Right ventricle myocardium inferior (tissue), 1 donor: ENCODE data around the gene MEF2D. TPM values are rescaled to one million over a fixed set of nuclear protein-coding genes. Genes with fewer than 3 reads are reported as not detected.

Experiments used
- ATAC-seq: fragments of 200-7000 bp; cut with Tn5 transposase; one replicate; pipeline ENCODE4 v1.9.1; 2020; ENCODE audit warnings: mild to moderate bottlenecking, moderate library complexity
- DNase-seq: peaks from one replicate; pipeline ENCODE4 v3.0.0; 2021; ENCODE audit errors: missing footprints
- intact Hi-C: fragments of 100-400 bp; cut with DNase I; formaldehyde crosslinking; loops from one replicate; pipeline ENCODE4 v1.11.0; 2022
- long read RNA-seq: library from polyadenylated mRNA; unstranded; transcript quantifications from one replicate; pipeline ENCODE4 v2.0.0, GENCODE V29; 2021
- total RNA-seq: library from RNA; stranded (reverse); fragmentation: NEBNext Ultra II Directional; extraction: Animal tissue kit (Norgen Biotek cat#: 25700); gene quantifications from one replicate; pipeline ENCODE4 v1.2.1, GENCODE V29; 2021
- donor health status: DM: no; HTN: yes; CAD: no; lungs with severe emphysema.

Gene MEF2D
- total RNA-seq, result 99.7 TPM
- long read RNA-seq, full-length matches to known transcripts, result 6 of 57 reads
- long read RNA-seq, partial matches to known transcripts, result 28 of 57 reads
- long read RNA-seq, other reads (novel, unspliced or antisense), result 23 of 57 reads

- ATAC-seq, result no peak
- no peak for DNase-seq
- intact Hi-C loops, result no loop called here
Observed at GRCh38 chr1:156500543-156500792, at the start of gene MEF2D. MEF2D (minus strand) TSS chr1:156500775; CDS start chr1:156483292, 17,483 bp downstream.

DNA sequence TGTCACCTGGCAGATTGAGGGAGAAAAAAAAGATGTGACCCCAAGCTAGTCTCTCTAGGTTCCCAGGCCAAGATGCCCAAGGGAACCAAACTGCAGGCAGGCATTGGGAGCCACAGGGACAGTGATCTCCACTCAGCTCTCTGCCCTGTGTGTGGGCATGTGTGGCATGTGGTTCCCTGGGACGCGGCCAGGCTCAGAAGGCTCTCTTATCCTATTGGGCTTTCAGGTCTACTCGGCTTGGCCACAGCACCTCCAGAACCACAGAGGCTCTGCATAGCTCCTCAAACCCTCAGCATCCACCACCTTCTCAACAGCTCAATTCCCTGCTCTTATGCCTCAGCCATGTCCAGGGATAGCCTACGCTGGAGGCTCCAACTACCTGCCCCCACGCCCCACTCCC, 49.8 kb upstream of the MEF2D start:
- DNase-seq, result peak; percentile 76
- intact Hi-C loops, result no loop called here
- peak; percentile 75 for ATAC-seq

DNA sequence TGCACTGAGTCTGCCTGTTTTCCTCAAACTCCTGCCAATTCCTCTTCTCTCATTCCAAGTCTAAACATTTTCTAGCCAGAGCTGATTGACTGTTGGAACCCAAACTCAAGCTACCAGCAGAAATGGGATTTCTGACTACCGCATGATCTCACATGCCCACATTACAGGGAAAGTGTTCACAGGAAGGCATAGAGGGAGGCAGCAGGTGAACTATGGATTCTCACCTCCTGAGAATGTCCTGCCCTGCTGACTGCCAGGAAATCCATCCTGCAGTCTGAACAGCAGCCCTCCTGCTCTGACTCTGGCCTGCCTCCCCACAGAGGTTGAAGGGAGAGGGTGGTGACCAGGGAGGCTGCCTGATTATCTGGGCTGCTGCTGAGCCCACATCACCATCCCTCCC, 49.3 kb upstream of the MEF2D start:
- intact Hi-C loops, result no loop called here
- ATAC-seq, result no peak

DNA sequence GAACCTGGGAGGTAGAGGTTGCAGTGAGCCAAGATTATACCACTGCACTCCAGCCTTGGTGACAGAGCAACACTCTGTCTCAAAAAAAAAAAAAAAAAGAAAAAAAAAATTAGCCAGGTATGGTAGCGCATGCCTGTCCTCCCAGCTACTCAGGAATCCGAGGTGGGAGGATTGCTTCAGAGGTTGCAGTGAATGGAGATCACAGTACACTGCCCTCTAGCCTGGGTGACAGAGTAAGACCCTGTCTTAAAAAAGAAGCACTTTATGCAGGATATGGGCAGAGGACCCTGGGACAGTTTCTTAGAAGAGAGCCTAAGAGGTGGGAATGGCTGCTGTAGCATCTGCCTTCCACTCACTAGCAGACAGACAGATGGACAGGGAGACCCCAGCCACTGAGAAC, 48.8 kb upstream of the MEF2D start:
- no peak for DNase-seq
- intact Hi-C loops, result no loop called here
- ATAC-seq, result no peak

More for the DNA sequence above, 49.3 kb upstream of the MEF2D start:
- no peak for DNase-seq

DNA sequence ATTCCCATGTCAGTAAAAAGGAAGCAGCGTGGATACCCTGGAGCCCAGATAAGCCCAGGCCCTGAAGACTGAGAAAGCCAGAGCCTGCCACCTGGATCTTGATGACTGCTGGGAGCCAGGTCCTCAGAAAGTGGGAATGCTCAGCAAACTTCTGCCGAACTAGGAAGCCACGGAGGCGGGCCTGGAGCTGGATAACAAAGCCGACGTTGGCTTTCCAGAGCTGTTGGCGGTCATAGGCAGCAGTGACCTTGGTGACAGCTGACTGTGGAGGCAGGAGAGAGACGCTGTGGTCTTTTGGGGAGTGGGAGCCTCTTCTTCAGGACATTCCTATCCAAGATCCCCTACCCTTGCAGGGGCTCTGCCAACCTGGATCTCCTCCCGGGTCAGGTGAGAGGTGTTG, 47.4 kb upstream of the MEF2D start:
- ATAC-seq, result no peak

DNA sequence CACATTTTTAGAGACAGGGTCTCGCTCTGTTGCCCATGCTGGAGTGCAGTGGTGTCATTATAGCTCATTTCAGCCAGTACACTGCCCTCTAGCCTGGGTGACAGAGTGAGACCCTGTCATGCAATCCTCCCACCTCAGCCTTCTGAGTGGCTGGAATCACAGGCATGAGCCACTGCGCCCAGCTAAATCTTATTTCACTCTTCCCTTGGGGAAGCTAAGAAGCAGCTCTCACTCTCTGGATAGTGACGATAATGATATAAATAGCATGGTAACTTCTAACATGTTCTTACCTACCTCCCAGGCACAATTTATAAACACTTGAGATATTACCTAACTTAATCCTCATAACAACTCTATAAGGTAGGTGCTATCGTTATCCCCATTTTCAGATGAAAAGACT, 46.9 kb upstream of the MEF2D start:
- no peak for ATAC-seq
- no peak for DNase-seq
- intact Hi-C loops, result no loop called here

More for the DNA sequence above, 47.4 kb upstream of the MEF2D start:
- DNase-seq, result no peak
- intact Hi-C loops, result no loop called here

GRCh38 chr1:156546267-156546666, 45.7 kb upstream of the MEF2D start:
- DNase-seq, result no peak
- no peak for ATAC-seq
- intact Hi-C loops, result no loop called here

- DNase-seq (no peak), ATAC-seq (no peak)
- intact Hi-C loops, result no loop called here
Observed at GRCh38 chr1:156544592-156545102, 44.1 kb upstream of the MEF2D start.

DNA sequence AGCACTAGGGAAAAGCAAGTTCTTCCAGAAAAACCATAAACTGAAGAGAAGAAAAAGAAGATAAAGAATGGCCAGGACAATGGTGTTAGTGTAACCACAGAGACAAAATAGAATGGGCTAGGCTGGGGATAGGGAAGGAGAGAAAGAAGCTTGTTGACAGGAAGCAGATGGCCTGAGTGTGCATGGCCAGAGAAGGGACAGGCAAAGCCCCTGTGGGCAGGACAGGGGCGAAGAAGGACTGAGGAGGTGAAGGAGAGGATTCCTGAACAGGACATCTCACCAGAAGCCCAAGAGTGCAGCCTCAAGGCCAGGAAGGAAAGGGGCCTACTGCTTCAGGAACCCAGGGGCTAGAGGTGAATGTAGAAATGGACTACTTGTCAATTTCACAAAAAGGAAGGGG, 42.5 kb upstream of the MEF2D start:
- ATAC-seq (no peak), DNase-seq (no peak)
- intact Hi-C loops, result no loop called here

DNA sequence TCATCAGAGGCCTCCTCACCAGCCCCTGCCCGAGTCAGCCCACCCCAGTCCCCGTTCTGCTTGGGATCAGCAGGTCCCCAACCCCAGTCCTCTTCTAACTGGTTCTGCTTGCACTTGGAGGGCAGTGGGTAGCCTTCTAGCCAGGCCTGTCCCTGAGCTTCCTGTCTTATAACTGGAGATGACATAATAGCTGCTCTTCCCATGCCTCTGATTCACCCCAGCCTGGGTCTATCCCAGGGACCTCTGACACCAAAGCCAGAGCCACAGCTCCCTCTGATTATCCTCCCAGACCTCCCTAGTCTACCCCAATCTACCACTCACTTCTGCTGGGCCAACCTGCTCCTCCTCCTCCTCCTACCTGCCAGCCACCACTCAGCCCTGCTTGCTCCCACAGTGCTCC, 40.4 kb upstream of the MEF2D start:
- DNase-seq, result no peak
- intact Hi-C loops, result no loop called here
- no peak for ATAC-seq

GRCh38 chr1:156539818-156540355, 39.3 kb upstream of the MEF2D start:
- DNase-seq (no peak), ATAC-seq (peak; percentile 48)
- intact Hi-C loops, result no loop called here

DNA sequence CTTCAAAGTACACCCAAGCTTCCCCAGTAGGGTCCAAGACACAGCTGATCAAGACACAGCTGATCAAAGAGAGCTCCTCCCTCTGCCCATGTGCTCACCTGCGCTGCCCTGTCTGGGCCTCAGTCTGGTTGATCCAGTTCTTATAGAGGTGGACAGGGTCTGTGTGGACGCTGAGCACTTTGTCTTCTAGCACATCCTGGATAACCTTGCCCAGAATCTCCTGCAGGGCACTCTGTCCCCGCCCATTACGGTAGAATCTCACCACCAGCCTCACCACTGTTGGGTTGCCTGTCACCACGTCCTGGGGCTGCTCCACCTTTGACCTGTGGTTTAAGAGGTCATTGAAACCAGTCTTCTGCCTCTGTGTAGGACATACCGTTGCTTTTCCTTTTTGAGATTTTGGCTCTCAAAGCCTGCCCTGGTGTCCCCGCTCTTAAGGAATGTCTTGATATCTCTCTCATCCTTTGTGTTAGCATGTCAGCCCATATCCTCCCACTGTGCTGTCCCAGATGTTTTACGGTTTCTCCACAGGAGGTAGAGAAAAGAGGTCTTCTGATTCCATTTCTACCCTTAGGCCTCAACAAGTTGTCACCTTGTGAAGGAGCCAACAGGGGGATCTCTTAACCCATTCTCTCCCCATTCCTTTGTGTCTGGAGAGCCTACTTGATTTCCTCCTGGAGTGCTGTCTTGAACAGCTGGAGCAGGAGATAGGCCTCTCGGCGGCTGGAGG, 38.3 kb upstream of the MEF2D start:
- intact Hi-C loops, result no loop called here
- DNase-seq, result no peak
- ATAC-seq, result no peak

DNA sequence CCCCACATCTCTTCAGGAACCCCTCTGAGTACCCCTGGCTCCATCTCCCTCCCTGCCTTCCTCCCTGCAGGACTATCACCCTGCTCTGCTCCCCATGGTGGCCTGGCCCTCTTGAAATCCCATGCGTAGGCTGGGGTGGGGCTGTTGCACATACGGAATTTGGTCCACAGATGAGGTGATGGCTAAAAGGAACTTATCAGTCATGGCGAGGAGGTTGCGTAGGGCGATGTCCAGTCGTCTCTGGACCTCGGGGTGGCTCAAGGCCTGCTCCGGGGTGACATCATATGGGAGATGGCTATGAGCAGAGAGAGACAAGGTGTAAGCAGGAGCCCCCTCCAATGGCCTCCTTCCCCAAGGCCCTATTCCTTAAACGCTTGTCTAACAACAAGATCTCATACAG, 36.5 kb upstream of the MEF2D start:
- ATAC-seq (no peak), DNase-seq (no peak)
- intact Hi-C loops, result no loop called here

GRCh38 chr1:156534424-156535060, 34.0 kb upstream of the MEF2D start:
- intact Hi-C loops, result no loop called here
- DNase-seq (no peak), ATAC-seq (no peak)

DNA sequence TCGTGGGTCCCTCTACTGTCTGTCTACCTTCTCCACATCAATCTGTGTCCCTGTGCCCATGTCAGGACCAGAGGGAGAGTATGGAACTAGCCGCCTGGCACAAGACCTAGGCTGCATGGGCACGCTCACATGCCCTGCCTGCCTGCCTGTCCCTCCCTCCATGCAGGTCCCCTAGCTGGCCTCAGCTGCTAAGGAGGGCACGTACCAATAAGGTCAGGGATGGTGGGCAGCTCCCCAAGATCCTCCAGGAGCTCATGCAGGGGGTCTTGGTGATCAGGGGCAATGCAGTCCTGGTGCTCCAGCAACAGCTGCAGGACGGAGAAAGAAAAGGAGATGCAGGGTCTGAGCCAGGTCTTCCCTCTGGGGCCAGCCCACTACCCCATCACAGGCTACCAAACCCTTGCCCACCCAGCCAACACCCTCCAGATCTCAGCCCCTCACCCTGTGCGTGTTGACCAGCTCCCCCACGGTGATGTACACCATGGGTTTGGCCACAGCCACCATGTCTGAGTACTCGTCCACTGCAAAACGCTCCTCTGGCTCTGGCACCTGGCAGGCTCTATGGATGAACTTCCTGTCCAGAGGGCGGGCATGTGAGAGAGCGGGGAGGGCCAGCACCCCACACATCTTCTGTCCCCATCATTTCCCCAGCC, 33.1 kb upstream of the MEF2D start:
- DNase-seq, result no peak
- no peak for ATAC-seq
- intact Hi-C loops, result no loop called here

- intact Hi-C loops, result no loop called here
- DNase-seq (no peak), ATAC-seq (no peak)
Observed at GRCh38 chr1:156532374-156532773, 31.8 kb upstream of the MEF2D start.

DNA sequence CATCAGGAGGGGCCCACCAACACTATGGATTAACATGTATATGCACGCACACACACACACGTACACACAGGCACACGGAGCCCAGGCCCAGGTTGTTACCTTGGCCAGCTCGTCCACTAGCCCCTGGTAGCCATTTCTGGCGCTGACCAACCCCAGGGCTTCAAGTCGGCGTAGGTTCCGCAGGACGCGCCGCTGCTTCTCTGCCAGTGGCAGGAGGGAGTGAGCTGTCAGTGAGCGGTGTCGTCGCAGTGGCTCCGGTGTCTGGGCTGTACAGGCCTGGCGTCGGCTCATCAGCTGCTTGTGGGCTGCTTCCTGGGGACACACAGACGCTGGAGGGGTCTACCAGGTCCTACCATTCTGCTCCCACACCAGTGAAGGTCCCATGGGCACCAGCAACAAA, 29.4 kb upstream of the MEF2D start:
- DNase-seq (no peak), ATAC-seq (no peak)
- intact Hi-C loops, result no loop called here

GRCh38 chr1:156528875-156529425, 28.4 kb upstream of the MEF2D start:
- DNase-seq (no peak), ATAC-seq (no peak)
- intact Hi-C loops, result no loop called here

GRCh38 chr1:156528231-156528630, 27.7 kb upstream of the MEF2D start:
- no peak for DNase-seq
- intact Hi-C loops, result no loop called here
- ATAC-seq, result no peak

GRCh38 chr1:156527584-156527983, 27.0 kb upstream of the MEF2D start:
- intact Hi-C loops, result no loop called here
- DNase-seq (no peak), ATAC-seq (no peak)
